OCI-LY3 (cell line): ENCODE data around the gene KCNQ1.

Source experiments
- H2AFZ ChIP-seq: fragments of 200-600, 300-600 bp; shearing (Covaris generic); 2 replicates; pipeline ENCODE4 v1.6.0; 2014; ENCODE audit warnings: antibody characterized with exemption, low read depth, low read length
- H3K27ac ChIP-seq: fragments of 200-600, 300-600 bp; sonication (generic); 2 replicates; pipeline ENCODE4 v1.5.1; 2014; ENCODE audit warnings: mild to moderate bottlenecking, low read length, moderate library complexity, mixed read lengths
- H3K27me3 ChIP-seq: fragments of 200-600, 300-600 bp; sonication (generic); 2 replicates; pipeline ENCODE4 v1.6.1; 2014; ENCODE audit warnings: low read depth, low read length, mixed read lengths
- H3K36me3 ChIP-seq: fragments of 200-600, 300-600 bp; sonication (generic); replicated peaks from 2 replicates; pipeline ENCODE3; 2014; ENCODE audit warnings: low read depth, low read length, mixed read lengths
- H3K4me1 ChIP-seq: fragments of 300-600, 200-600 bp; sonication (generic); 2 replicates; pipeline ENCODE4 v1.6.1; 2014; ENCODE audit warnings: low read length, mixed read lengths
- H3K4me2 ChIP-seq: fragments of 200-600, 300-600 bp; sonication (generic); 2 replicates; pipeline ENCODE4 v1.6.1; 2014; ENCODE audit warnings: low read length, mixed read lengths
- H3K4me3 ChIP-seq: fragments of 300-600, 200-600 bp; sonication (generic); 2 replicates; pipeline ENCODE4 v1.5.1; 2014; ENCODE audit warnings: antibody characterized with exemption, mild to moderate bottlenecking, low read length, moderate library complexity
- H3K79me2 ChIP-seq: fragments of 300-600, 200-600 bp; shearing (Covaris generic); 2 replicates; pipeline ENCODE4 v1.6.1; 2014; ENCODE audit warnings: mild to moderate bottlenecking, low read length, mixed read lengths
- H3K9ac ChIP-seq: fragments of 300-600, 200-600 bp; shearing (Covaris generic); 2 replicates; pipeline ENCODE4 v1.6.0; 2014; ENCODE audit warnings: mild to moderate bottlenecking, low read length, moderate library complexity
- H3K9me3 ChIP-seq: fragments of 200-600, 300-600 bp; shearing (Covaris generic); 2 replicates; pipeline ENCODE4 v1.6.1; 2014; ENCODE audit warnings: low read length, mixed read lengths; ENCODE audit not compliant: insufficient read depth
- H4K20me1 ChIP-seq: fragments of 200-600, 300-600 bp; sonication (generic); 2 replicates; pipeline ENCODE4 v1.6.1; 2016; ENCODE audit warnings: low read length, mixed read lengths; ENCODE audit not compliant: insufficient read depth
- EZH2phosphoT487 ChIP-seq: fragments of 200-600 bp; shearing (Covaris generic); IDR thresholded peaks from 2 replicates; pipeline ENCODE4 v1.6.1; 2018; ENCODE audit warnings: antibody characterized with exemption, mixed run types, low read depth
- TF ChIP-seq, protein P1 (sequence below): fragments of 200-600, 300-600 bp; sonication (generic); IDR thresholded peaks from 2 replicates; pipeline ENCODE4 v1.5.1; 2014; ENCODE audit warnings: antibody characterized with exemption, low read length, low read depth

KCNQ1 gene

DNA sequence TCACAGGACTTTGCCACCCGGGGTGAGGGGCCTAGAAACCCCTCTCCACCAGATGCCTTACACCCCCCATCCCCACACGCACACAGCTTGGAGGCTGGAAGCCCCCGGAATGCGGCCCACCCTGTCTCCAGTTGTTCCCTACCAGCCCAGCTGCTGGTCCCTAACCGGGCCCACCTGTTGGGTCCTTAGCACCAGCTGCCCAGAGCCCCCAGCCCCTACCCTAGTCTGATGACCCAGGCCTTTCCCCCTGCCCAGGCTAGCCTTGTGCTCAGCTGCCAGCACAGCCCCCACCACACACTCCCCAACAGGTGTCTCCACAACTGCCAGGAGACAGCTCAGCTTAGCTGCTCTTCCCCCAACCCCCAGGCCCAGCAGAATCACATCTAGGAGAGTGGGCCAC lies 373.7 kb downstream of the KCNQ1 start:
- H3K4me3 ChIP-seq, result no peak overlapping the region
- no peaks in the 10 kb centered on the region for H3K27me3 ChIP-seq
- H3K27ac ChIP-seq, result no peak overlapping the region
- H4K20me1 ChIP-seq, result no peaks in the 10 kb centered on the region
- TF ChIP-seq EZH2phosphoT487, result no peak
- TF ChIP-seq, protein P1, sequence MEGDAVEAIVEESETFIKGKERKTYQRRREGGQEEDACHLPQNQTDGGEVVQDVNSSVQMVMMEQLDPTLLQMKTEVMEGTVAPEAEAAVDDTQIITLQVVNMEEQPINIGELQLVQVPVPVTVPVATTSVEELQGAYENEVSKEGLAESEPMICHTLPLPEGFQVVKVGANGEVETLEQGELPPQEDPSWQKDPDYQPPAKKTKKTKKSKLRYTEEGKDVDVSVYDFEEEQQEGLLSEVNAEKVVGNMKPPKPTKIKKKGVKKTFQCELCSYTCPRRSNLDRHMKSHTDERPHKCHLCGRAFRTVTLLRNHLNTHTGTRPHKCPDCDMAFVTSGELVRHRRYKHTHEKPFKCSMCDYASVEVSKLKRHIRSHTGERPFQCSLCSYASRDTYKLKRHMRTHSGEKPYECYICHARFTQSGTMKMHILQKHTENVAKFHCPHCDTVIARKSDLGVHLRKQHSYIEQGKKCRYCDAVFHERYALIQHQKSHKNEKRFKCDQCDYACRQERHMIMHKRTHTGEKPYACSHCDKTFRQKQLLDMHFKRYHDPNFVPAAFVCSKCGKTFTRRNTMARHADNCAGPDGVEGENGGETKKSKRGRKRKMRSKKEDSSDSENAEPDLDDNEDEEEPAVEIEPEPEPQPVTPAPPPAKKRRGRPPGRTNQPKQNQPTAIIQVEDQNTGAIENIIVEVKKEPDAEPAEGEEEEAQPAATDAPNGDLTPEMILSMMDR, result no peak
- H3K79me2 ChIP-seq, result no peaks in the 10 kb centered on the region
- H3K4me1 ChIP-seq, result no peaks in the 10 kb centered on the region
- no peak overlapping the region for H2AFZ ChIP-seq
- no peaks in the 10 kb centered on the region for H3K36me3 ChIP-seq
- H3K9ac ChIP-seq, result no peak overlapping the region
- peaks cover 9% of the 10 kb centered on the region; the same call in 1 of the 2 replicates for H3K9me3 ChIP-seq
- no peak overlapping the region for H3K4me2 ChIP-seq

DNA sequence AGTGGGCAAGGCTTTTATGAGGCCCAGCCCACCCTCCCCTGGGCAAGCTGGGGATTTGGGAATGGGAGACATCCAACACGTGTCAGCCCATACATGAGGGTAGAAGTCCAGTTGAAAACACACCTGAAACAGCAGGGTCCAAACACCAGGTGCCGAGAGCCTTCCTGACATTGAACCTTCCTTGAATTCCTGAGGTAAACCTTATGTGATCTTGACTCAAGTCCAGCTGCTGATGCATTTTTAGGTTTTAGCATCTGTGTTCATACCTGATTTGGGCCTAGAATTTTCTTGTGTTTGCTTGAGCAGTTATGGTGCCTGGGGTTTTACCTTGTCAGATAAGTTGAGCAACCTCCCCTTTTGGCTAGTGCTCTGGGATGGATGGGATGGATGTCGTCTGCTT lies 374.5 kb downstream of the KCNQ1 start:
- Histone ChIP-seq H3K9ac (no peak overlapping the region), H3K36me3 (no peaks in the 10 kb centered on the region), H2AFZ (no peak overlapping the region), H3K27me3 (no peaks in the 10 kb centered on the region), H3K4me2 (no peak overlapping the region), H3K4me3 (no peak overlapping the region), H3K9me3 (peaks cover 9% of the 10 kb centered on the region; the same call in 1 of the 2 replicates), H3K4me1 (no peaks in the 10 kb centered on the region), H4K20me1 (no peaks in the 10 kb centered on the region), H3K27ac (no peak overlapping the region), H3K79me2 (no peaks in the 10 kb centered on the region)
- TF ChIP-seq, protein P1, result no peak
- TF ChIP-seq EZH2phosphoT487, result no peak

DNA sequence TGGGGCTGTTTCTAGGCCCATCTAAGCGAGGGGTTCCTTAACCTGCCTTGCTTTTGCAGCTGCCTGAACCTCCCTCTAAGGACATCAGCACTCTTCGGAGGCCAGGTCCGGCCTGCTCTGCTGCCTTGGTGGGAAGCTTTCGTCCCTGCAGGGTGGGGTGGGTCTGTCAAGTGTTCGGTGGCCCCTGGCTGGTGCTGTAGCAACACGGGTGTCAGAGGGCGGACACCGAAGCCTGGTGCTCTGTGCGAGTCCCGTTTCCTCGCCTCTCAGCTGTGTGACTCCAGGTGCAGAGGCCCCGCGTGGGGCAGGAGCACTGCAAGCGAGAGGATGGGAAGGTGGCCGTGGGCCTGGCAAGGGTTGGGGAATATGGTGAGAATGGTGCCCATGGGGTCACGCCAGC lies 376.2 kb downstream of the KCNQ1 start:
- H3K79me2 ChIP-seq, result no peaks in the 10 kb centered on the region
- no peak for TF ChIP-seq EZH2phosphoT487
- TF ChIP-seq, protein P1, result no peak
- H4K20me1 ChIP-seq, result no peaks in the 10 kb centered on the region
- no peak overlapping the region for H3K9ac ChIP-seq
- no peak overlapping the region for H3K4me2 ChIP-seq
- peaks cover 9% of the 10 kb centered on the region; the same call in 1 of the 2 replicates for H3K9me3 ChIP-seq
- no peak overlapping the region for H3K4me3 ChIP-seq
- no peak overlapping the region for H3K27ac ChIP-seq
- H3K27me3 ChIP-seq, result no peaks in the 10 kb centered on the region
- no peaks in the 10 kb centered on the region for H3K36me3 ChIP-seq
- no peak overlapping the region for H2AFZ ChIP-seq
- no peaks in the 10 kb centered on the region for H3K4me1 ChIP-seq

DNA sequence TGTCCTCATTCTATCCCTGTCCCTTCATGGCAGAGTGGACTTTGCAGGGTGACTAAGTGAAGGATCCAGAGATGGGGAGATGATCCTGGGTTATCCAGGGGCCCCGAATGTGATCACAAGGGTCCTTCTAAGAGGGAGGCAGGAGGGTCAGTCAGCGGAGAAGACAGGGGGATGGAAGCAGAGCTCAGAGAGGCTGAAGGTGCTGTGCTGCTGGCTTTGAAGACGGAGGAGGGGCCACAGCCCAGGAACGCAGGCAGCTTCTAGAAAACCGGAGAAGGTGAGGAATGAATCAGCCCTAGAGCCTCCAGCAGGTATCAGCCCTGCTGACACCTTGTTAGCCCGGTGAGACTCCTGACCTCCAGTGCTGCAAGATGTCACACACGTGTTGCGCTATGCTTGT lies 377.1 kb downstream of the KCNQ1 start:
- no peaks in the 10 kb centered on the region for H3K4me1 ChIP-seq
- no peak overlapping the region for H3K4me2 ChIP-seq
- no peaks in the 10 kb centered on the region for H3K36me3 ChIP-seq
- TF ChIP-seq EZH2phosphoT487, result no peak
- TF ChIP-seq, protein P1, result no peak
- H2AFZ ChIP-seq, result no peak overlapping the region
- H3K9me3 ChIP-seq, result peaks cover 9% of the 10 kb centered on the region; the same call in 1 of the 2 replicates
- H3K4me3 ChIP-seq, result no peak overlapping the region
- H3K9ac ChIP-seq, result no peak overlapping the region
- H3K27me3 ChIP-seq, result no peaks in the 10 kb centered on the region
- no peaks in the 10 kb centered on the region for H3K79me2 ChIP-seq
- no peak overlapping the region for H3K27ac ChIP-seq
- no peaks in the 10 kb centered on the region for H4K20me1 ChIP-seq
